ENCODE data around the gene DLGAP1. TPM values are rescaled to one million over a fixed set of nuclear protein-coding genes. Genes with fewer than 3 reads are reported as not detected.

DLGAP1 gene
- total RNA-seq, 1 donor from 2014 or later = 0.05 TPM

DNA sequence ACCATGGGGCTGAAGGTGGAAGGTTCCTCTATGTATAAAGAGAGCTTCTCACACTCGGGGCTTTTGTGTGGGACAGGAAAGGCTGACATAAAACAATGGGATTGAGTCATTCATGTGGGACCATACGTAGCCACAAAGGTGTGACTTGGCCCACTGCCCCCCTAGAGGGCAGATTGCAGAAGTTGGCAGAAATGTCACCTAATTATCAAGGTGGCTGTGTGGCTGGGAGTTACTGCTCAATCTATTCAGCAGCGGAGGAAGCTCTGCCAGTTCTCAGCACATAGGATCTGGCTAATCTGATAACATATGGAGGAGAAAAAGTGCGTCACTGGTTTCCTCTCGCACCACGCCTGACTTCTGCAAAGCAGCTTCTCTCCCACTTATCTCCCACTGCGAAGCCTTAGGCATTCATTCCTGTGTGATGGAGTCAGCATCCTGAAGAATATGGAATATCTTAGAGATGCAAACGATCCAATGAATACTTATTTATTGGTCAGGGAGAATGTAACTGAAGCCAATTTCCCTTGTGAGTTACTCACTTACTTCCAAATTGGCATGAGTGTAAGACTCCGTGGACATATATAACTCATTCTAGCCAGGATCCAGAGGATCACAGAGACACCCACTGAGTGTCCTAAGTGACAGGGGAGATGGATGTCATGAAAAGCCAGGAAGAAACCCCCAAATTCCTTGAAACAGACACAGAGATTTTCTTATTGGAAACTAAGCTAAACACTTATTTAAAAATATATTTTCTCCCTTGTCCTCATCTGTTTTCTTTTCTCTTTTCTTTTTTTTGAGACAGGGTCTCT, 660.4 kb downstream of the DLGAP1 start:
- H3K4me1 ChIP-seq = no peaks in the 10 kb centered on the region
- H3K27me3 ChIP-seq (ENCODE audit: low read depth) = no peaks in the 10 kb centered on the region
- no peak overlapping the region for H3K4me3 ChIP-seq
- DNase-seq = no peak
- no peaks in the 10 kb centered on the region for H3K9me3 ChIP-seq (replicated peaks)
- intact Hi-C loops (cut with micrococcal nuclease) = no loop called here
- no peaks in the 10 kb centered on the region for H3K36me3 ChIP-seq
- TF ChIP-seq, protein P1, sequence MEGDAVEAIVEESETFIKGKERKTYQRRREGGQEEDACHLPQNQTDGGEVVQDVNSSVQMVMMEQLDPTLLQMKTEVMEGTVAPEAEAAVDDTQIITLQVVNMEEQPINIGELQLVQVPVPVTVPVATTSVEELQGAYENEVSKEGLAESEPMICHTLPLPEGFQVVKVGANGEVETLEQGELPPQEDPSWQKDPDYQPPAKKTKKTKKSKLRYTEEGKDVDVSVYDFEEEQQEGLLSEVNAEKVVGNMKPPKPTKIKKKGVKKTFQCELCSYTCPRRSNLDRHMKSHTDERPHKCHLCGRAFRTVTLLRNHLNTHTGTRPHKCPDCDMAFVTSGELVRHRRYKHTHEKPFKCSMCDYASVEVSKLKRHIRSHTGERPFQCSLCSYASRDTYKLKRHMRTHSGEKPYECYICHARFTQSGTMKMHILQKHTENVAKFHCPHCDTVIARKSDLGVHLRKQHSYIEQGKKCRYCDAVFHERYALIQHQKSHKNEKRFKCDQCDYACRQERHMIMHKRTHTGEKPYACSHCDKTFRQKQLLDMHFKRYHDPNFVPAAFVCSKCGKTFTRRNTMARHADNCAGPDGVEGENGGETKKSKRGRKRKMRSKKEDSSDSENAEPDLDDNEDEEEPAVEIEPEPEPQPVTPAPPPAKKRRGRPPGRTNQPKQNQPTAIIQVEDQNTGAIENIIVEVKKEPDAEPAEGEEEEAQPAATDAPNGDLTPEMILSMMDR (IDR thresholded peaks at IDR 0.05; ENCODE audit: borderline replicate concordance) = no peak
- H3K27ac ChIP-seq (replicated peaks) = no peak overlapping the region

DNA sequence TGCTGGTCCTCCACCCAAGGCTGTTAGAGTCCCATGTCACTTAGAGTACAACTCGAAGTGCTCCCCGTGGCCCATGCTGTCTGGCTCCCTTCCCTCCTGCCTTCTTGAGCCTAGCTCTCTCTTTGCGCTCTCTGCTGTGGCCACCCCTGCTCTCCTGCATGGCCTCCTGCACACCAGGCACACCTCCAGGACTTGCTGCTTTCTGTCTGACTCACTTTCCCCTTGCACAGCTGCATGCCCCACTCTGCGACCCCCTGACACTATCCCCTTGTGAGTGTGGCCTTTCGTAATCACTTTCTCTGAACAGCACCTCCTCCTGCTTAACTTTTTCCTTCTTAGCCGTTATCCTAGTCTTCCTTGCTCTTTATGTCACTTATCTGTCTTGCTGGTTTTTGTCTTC, 661.6 kb downstream of the DLGAP1 start:
- H3K27ac ChIP-seq (replicated peaks) = no peak overlapping the region
- no peaks in the 10 kb centered on the region for H3K27me3 ChIP-seq (ENCODE audit: low read depth)
- DNase-seq = no peak
- H3K4me3 ChIP-seq = no peak overlapping the region
- H3K36me3 ChIP-seq = no peaks in the 10 kb centered on the region
- TF ChIP-seq, protein P1 (IDR thresholded peaks at IDR 0.05; ENCODE audit: borderline replicate concordance) = no peak
- H3K9me3 ChIP-seq (replicated peaks) = no peaks in the 10 kb centered on the region
- H3K4me1 ChIP-seq = no peaks in the 10 kb centered on the region
- intact Hi-C loops (cut with micrococcal nuclease) = no loop called here

DNA sequence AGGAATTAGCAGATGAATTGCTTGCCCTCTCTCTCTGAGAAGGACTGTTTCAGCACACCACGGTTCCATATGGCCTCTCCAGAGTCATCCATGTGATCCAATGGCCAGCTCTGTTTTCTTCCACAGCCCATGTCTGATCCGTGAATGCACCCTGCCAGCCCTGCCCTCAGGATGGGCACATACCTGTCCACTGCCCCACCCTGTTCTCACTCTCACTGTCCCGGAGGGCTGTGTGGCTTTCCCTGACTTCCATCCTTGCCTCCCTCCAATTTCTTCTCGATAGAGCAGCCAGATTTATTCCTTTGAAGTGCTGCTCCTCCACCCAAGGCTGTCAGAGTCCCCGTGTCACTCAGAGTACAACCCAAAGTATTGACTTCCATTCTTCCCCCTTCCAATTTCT, 662.0 kb downstream of the DLGAP1 start:
- Histone ChIP-seq H3K9me3 (replicated peaks) (no peaks in the 10 kb centered on the region), H3K27me3 (ENCODE audit: low read depth) (no peaks in the 10 kb centered on the region), H3K4me1 (no peaks in the 10 kb centered on the region), H3K27ac (replicated peaks) (no peak overlapping the region), H3K36me3 (no peaks in the 10 kb centered on the region), H3K4me3 (no peak overlapping the region)
- DNase-seq = no peak
- intact Hi-C loops (cut with micrococcal nuclease) = no loop called here
- TF ChIP-seq, protein P1 (IDR thresholded peaks at IDR 0.05; ENCODE audit: borderline replicate concordance) = no peak

DNA sequence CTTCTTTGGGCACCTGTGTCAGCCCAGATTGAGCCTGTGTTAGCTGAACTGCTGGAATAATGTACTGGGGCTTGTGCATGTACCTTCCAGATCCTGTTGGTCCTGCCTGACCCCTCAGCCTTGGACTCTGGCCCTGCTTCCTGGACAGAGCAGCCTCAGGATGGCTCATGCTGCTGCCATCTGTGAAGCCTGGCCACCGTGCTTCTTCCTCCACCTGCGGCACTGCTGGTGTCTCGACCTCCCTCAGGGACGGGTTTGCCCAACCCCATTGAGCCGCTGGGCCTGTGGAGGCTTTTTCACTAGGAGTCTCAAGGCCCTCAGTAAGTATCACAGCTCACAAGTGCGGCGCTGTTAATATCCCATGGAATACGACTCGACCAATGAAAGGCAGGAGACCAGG, 662.4 kb downstream of the DLGAP1 start:
- no peaks in the 10 kb centered on the region for H3K27me3 ChIP-seq (ENCODE audit: low read depth)
- H3K9me3 ChIP-seq (replicated peaks) = no peaks in the 10 kb centered on the region
- no peaks in the 10 kb centered on the region for H3K36me3 ChIP-seq
- no peak for DNase-seq
- intact Hi-C loops (cut with micrococcal nuclease) = no loop called here
- TF ChIP-seq, protein P1 (IDR thresholded peaks at IDR 0.05; ENCODE audit: borderline replicate concordance) = no peak
- H3K4me3 ChIP-seq = no peak overlapping the region
- no peaks in the 10 kb centered on the region for H3K4me1 ChIP-seq
- no peak overlapping the region for H3K27ac ChIP-seq (replicated peaks)

DNA sequence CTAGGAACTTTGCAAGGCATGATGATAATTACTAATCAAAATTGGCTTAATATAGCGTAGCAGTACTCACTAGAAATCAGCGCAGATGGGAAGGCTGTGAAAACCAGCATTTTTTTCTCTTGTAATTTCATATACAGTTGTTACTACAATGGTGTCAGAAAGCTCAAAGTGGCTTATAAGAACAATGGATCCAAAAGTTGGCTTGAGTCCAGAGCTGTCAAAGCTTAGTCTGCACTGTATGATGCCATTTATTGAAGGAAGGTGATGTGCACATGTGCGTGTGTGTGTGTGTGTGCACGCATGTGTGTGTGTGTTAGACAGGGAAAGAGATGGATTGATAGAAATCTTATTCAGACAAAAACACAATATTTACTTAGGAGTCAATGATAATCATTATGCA, 663.9 kb downstream of the DLGAP1 start:
- Histone ChIP-seq H3K27me3 (ENCODE audit: low read depth) (no peaks in the 10 kb centered on the region), H3K4me3 (no peak overlapping the region), H3K36me3 (no peaks in the 10 kb centered on the region), H3K4me1 (no peaks in the 10 kb centered on the region), H3K27ac (replicated peaks) (no peak overlapping the region), H3K9me3 (replicated peaks) (no peaks in the 10 kb centered on the region)
- intact Hi-C loops (cut with micrococcal nuclease) = no loop called here
- DNase-seq = no peak
- TF ChIP-seq, protein P1 (IDR thresholded peaks at IDR 0.05; ENCODE audit: borderline replicate concordance) = no peak
